DMS114 treated with DMSO at 0.1 percent for 48 hours (cell line): Measurements from ENCODE around the gene ATP6V0B.
A peak's percentile ranks its signal among the peaks of the same experiment; 100 is the strongest.

Source experiments
- DNase-seq: peaks from one replicate; lab custom pipeline; 2025; ENCODE audit not compliant: unreplicated experiment; lab: John Stamatoyannopoulos, UW

ATP6V0B gene

GRCh38 chr1:43945674-43946235 is 29.0 kb upstream of the ATP6V0B start:
- no peak for DNase-seq

- peak; percentile 90 for DNase-seq
These were observed 28.3 kb upstream of the ATP6V0B start, which contains the start of gene IPO13 for GRCh38 chr1:43946236-43947060. Gene IPO13 (plus strand): TSS chr1:43946950. CDS start chr1:43947601, 651 bp downstream.

GRCh38 chr1:43947061-43947873 is 27.5 kb upstream of the ATP6V0B start:
- DNase-seq: no peak

GRCh38 chr1:43947874-43948437 is 26.8 kb upstream of the ATP6V0B start:
- no peak for DNase-seq

GRCh38 chr1:43949678-43950077 is 25.1 kb upstream of the ATP6V0B start:
- no peak for DNase-seq

GRCh38 chr1:43951021-43951985 is 23.5 kb upstream of the ATP6V0B start:
- no peak for DNase-seq

GRCh38 chr1:43952731-43953346 is 21.9 kb upstream of the ATP6V0B start:
- DNase-seq: no peak

- DNase-seq: no peak
These were observed 21.4 kb upstream of the ATP6V0B start for GRCh38 chr1:43953361-43953760.

GRCh38 chr1:43954036-43954435 is 20.7 kb upstream of the ATP6V0B start:
- DNase-seq: no peak

GRCh38 chr1:43956234-43956633 is 18.5 kb upstream of the ATP6V0B start:
- no peak for DNase-seq

- no peak for DNase-seq
These were observed 17.2 kb upstream of the ATP6V0B start for GRCh38 chr1:43957407-43958040.

GRCh38 chr1:43958351-43959255 is 16.2 kb upstream of the ATP6V0B start:
- no peak for DNase-seq

GRCh38 chr1:43960798-43961197 is 14.0 kb upstream of the ATP6V0B start:
- no peak for DNase-seq

GRCh38 chr1:43961692-43962091 is 13.1 kb upstream of the ATP6V0B start:
- DNase-seq: no peak

GRCh38 chr1:43962324-43962723 is 12.4 kb upstream of the ATP6V0B start:
- no peak for DNase-seq

- no peak for DNase-seq
These were observed 11.8 kb upstream of the ATP6V0B start for GRCh38 chr1:43963006-43963405.

- no peak for DNase-seq
These were observed 10.9 kb upstream of the ATP6V0B start for GRCh38 chr1:43963890-43964289.

- DNase-seq: no peak
These were observed 9.4 kb upstream of the ATP6V0B start for GRCh38 chr1:43965316-43965715.
